Endodermal cell (in vitro differentiated cells): ENCODE data around the gene RNLS. TPM values are rescaled to one million over a fixed set of nuclear protein-coding genes. Genes with fewer than 3 reads are reported as not detected.

Experiments
- DNase-seq: peaks from one replicate; pipeline ENCODE4 v3.0.0-alpha.2; 2017
- H3K27ac ChIP-seq: 2 replicates; pipeline ENCODE4 v1.5.1; 2013; ENCODE audit warnings: mild to moderate bottlenecking, low read depth, low read length, moderate library complexity
- H3K27me3 ChIP-seq: 2 replicates; pipeline ENCODE4 v1.6.1; 2013; ENCODE audit warnings: mild to moderate bottlenecking, low read length, moderate library complexity; ENCODE audit not compliant: insufficient read depth, control insufficient read depth, poor library complexity, severe bottlenecking
- H3K36me3 ChIP-seq: 2 replicates; pipeline ENCODE4 v1.7.0; 2013; ENCODE audit warnings: mild to moderate bottlenecking, low read length, moderate library complexity; ENCODE audit not compliant: control insufficient read depth, insufficient read depth
- H3K4me1 ChIP-seq: one replicate; pipeline ENCODE4 v1.7.0; 2013; ENCODE audit warnings: low read length; ENCODE audit not compliant: control insufficient read depth, insufficient read depth
- H3K4me3 ChIP-seq: 2 replicates; pipeline ENCODE4 v1.5.1; 2013; ENCODE audit warnings: mild to moderate bottlenecking, low read length, moderate library complexity
- H3K9ac ChIP-seq: 2 replicates; pipeline ENCODE4 v1.6.1; 2013; ENCODE audit warnings: mild to moderate bottlenecking, low read length, moderate library complexity; ENCODE audit not compliant: poor library complexity, severe bottlenecking; ENCODE audit errors: extremely low read depth
- H3K9me3 ChIP-seq: 2 replicates; pipeline ENCODE4 v1.6.1; 2013; ENCODE audit warnings: mild to moderate bottlenecking, low read length, moderate library complexity; ENCODE audit not compliant: control insufficient read depth
- H3K27ac Mint-ChIP-seq: 2 replicates; pipeline ENCODE4 v1.8.0; 2020; ENCODE audit warnings: mixed read lengths
- H3K27me3 Mint-ChIP-seq: 2 replicates; pipeline ENCODE4 v1.8.0; 2021; ENCODE audit warnings: mild to moderate bottlenecking, mixed read lengths; ENCODE audit not compliant: insufficient read depth
- H3K36me3 Mint-ChIP-seq: 2 replicates; pipeline ENCODE4 v1.8.0; 2020; ENCODE audit warnings: low read depth, mixed read lengths
- H3K4me1 Mint-ChIP-seq: 2 replicates; pipeline ENCODE4 v1.8.0; 2020; ENCODE audit warnings: mixed read lengths
- H3K4me3 Mint-ChIP-seq: 2 replicates; pipeline ENCODE4 v1.8.0; 2020; ENCODE audit warnings: mild to moderate bottlenecking, moderate library complexity, mixed read lengths
- H3K9me3 Mint-ChIP-seq: 2 replicates; pipeline ENCODE4 v1.8.0; 2020; ENCODE audit warnings: mild to moderate bottlenecking, mixed read lengths
- CTCF ChIP-seq: fragments of 200-600 bp; sonication (generic); conservative IDR thresholded peaks from 2 replicates; pipeline ENCODE4 v1.5.0; 2021; ENCODE audit warnings: antibody characterized with exemption, mild to moderate bottlenecking
- WGBS, 2 experiments: methylation state at CpG; one replicate each; pipeline versions ENCODE4 v1.1.5 to v1.1.7; 2013; ENCODE audit warnings: missing lambda C conversion rate in 2 of 2, mixed read lengths in 1 of 2; ENCODE audit not compliant: insufficient coverage in 1 of 2, insufficient read length in 1 of 2; 5-methylcytosine and 5-hydroxymethylcytosine counted together
- total RNA-seq, 2 donors: library from RNA; stranded (reverse); fragmentation: NEBNext Ultra II Directional in 1 of 2; extraction: Animal tissue kit (Norgen Biotek cat#: 25700) in 1 of 2; gene quantifications; 2 replicates in 1 of 2; 3 replicates in 1 of 2; pipeline ENCODE4 v1.2.1, GENCODE V29; 2021

RNLS gene
- total RNA-seq, 2 donors from 2014 or later = 10.1 to 12.3 TPM

DNA sequence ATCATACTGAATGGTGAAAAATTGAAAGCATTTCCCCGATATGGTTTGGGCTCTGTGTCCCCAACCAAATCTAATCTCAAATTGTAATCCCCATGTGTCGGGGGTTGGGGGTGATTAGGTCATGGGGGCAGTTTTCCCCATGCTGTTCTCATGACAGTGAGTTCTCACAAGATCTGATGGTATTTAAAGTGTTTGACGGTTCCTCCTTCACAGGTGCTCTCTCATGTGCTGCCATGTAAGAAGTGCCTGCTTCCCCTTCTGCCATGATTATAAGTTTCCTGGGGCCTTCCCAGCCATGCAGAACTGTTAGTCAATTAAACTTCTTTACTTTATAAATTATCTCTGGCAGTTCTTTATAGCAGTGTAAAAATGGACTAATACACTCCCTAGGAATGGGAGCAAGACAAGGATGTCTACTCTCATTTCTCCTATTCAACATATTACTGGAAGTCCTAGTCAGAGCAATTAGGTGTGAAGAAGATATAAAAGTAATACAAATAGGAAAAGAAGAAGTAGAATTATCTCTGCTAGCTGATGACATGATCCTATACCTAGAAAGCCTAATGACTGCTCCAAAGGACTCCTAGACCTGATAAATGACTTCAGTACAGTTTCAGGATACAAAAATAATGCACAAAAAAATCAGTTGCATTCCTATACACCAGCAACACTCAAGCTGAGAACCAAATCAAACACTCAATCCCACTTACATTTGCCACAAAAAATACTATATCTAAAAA lies 260.6 kb downstream of the RNLS start:
- no peak overlapping the region for H3K27ac Mint-ChIP-seq
- peaks cover 41% of the 10 kb centered on the region for H3K9me3 Mint-ChIP-seq
- H3K4me1 ChIP-seq = no peaks in the 10 kb centered on the region
- WGBS, 2 experiments = 94 to 100% methylated on average over 2 to 3 of the region's 3 CpGs
- H3K4me3 Mint-ChIP-seq = no peak overlapping the region
- no peak overlapping the region for H3K4me3 ChIP-seq
- no peaks in the 10 kb centered on the region for H3K27me3 ChIP-seq
- no peak overlapping the region for H3K9ac ChIP-seq
- H3K4me1 Mint-ChIP-seq = no peaks in the 10 kb centered on the region
- peaks cover 4% of the 10 kb centered on the region for H3K36me3 Mint-ChIP-seq
- DNase-seq = no peak
- no peak overlapping the region for H3K27ac ChIP-seq
- H3K9me3 ChIP-seq = peaks cover 24% of the 10 kb centered on the region
- H3K36me3 ChIP-seq = no peaks in the 10 kb centered on the region
- H3K27me3 Mint-ChIP-seq = peaks cover 16% of the 10 kb centered on the region
- TF ChIP-seq CTCF = no peak

- TF ChIP-seq CTCF = no peak
- Histone ChIP-seq H3K4me1 (no peaks in the 10 kb centered on the region), H3K9me3 (peaks cover 24% of the 10 kb centered on the region), H3K4me3 (no peak overlapping the region), H3K9ac (no peak overlapping the region), H3K27me3 (no peaks in the 10 kb centered on the region), H3K27ac (no peak overlapping the region), H3K36me3 (no peaks in the 10 kb centered on the region)
- WGBS, 2 experiments = 86% methylated on average over 1 of the region's 1 CpG; no CpG with 5 or more reads in 1 of the 2 experiments
- no peaks in the 10 kb centered on the region for H3K4me1 Mint-ChIP-seq
- H3K4me3 Mint-ChIP-seq = no peak overlapping the region
- H3K36me3 Mint-ChIP-seq = peaks cover 4% of the 10 kb centered on the region
- H3K9me3 Mint-ChIP-seq = peaks cover 41% of the 10 kb centered on the region
- H3K27me3 Mint-ChIP-seq = peaks cover 17% of the 10 kb centered on the region
- no peak for DNase-seq
- H3K27ac Mint-ChIP-seq = no peak overlapping the region
These were observed 263.1 kb downstream of the RNLS start for GRCh38 chr10:88319960-88320517.

DNA sequence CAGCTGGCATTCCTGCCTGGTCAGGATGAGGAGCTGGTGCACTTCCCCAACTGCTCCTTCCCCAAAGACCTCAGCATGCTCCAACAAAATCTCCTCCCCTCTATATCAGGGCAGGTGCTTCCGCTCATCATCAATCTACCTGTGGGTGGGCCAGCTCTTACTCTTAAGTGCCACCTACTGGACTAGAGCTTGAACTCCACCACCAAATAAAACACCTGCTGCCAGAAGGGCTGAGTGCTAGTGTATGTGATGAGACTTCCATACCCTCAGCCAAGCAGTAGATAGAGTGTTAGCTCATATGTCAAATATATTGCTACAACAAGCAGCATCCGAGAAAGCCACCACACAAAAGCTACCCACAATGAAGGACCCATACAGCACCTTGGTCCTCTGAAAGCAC lies 264.3 kb downstream of the RNLS start:
- peaks cover 4% of the 10 kb centered on the region for H3K36me3 Mint-ChIP-seq
- 81% methylated on average over 2 of the region's 2 CpGs; no CpG with 5 or more reads in 1 of the 2 experiments for WGBS, 2 experiments

More for the DNA sequence above, 264.3 kb downstream of the RNLS start:
- Histone ChIP-seq H3K36me3 (no peaks in the 10 kb centered on the region), H3K27me3 (no peaks in the 10 kb centered on the region), H3K4me3 (no peak overlapping the region), H3K9ac (no peak overlapping the region), H3K27ac (no peak overlapping the region), H3K4me1 (peaks cover 3% of the 10 kb centered on the region), H3K9me3 (peaks cover 24% of the 10 kb centered on the region)
- no peak overlapping the region for H3K27ac Mint-ChIP-seq
- DNase-seq = peak; percentile 68
- peaks cover 3% of the 10 kb centered on the region for H3K4me1 Mint-ChIP-seq
- peaks cover 37% of the 10 kb centered on the region for H3K9me3 Mint-ChIP-seq
- H3K4me3 Mint-ChIP-seq = no peak overlapping the region
- peaks cover 17% of the 10 kb centered on the region for H3K27me3 Mint-ChIP-seq
- TF ChIP-seq CTCF = peak; percentile 74
